A549 (cell line): Measurements from ENCODE around the gene ATP8A1.

Experiments used
- CTCF ChIP-seq: fragments of >200 bp; sonication (Bioruptor Twin); formaldehyde crosslinking; IDR thresholded peaks from 3 replicates; pipeline ENCODE4 v1.5.1; 2016
- HES2 ChIP-seq: fragments of >200 bp; sonication (Bioruptor Twin); formaldehyde crosslinking; IDR thresholded peaks from 2 replicates; pipeline ENCODE4 v1.6.1; 2016
- RFX5 ChIP-seq: fragments of 450-650 bp; IDR thresholded peaks from 2 replicates; pipeline ENCODE4 v1.7.1; 2014; ENCODE audit warnings: antibody characterized with exemption, mild to moderate bottlenecking, moderate library complexity
- RNF2 ChIP-seq: fragments of 200-600 bp; sonication (generic); IDR thresholded peaks from 2 replicates; pipeline ENCODE4 v1.6.1; 2016; ENCODE audit warnings: low read depth, mild to moderate bottlenecking, antibody characterized with exemption, moderate library complexity, borderline replicate concordance

- TF ChIP-seq CTCF (no peak), RNF2 (no peak), HES2 (no peak), RFX5 (no peak)
Measured at GRCh38 chr4:42411803-42412202, 245.1 kb downstream of the ATP8A1 start.
